Loucy (cell line): ENCODE results near the gene PCED1B.

Experiments used
- H2AFZ ChIP-seq: fragments of 200-600 bp; sonication (generic); 2 replicates; pipeline ENCODE4 v1.6.0; 2016; ENCODE audit warnings: antibody characterized with exemption, mild to moderate bottlenecking, low read length, moderate library complexity
- H3F3A ChIP-seq: fragments of 200-600 bp; 2 replicates; pipeline ENCODE4 v1.6.0; 2016; ENCODE audit warnings: antibody characterized with exemption, low read depth, mild to moderate bottlenecking
- H3K27me3 ChIP-seq: fragments of 200-600 bp; sonication (generic); 2 replicates; pipeline ENCODE4 v1.6.1; 2014; ENCODE audit warnings: low read length, mild to moderate bottlenecking; ENCODE audit not compliant: insufficient read depth, poor library complexity, severe bottlenecking
- H3K36me3 ChIP-seq: fragments of 200-600 bp; sonication (generic); 2 replicates; pipeline ENCODE4 v1.6.1; 2016; ENCODE audit warnings: low read length; ENCODE audit not compliant: insufficient read depth
- H3K4me1 ChIP-seq: fragments of 200-600 bp; sonication (generic); 2 replicates; pipeline ENCODE4 v1.5.1; 2014; ENCODE audit warnings: low read length, mild to moderate bottlenecking; ENCODE audit not compliant: insufficient read depth, poor library complexity, severe bottlenecking
- H3K4me2 ChIP-seq: fragments of 200-600 bp; sonication (generic); 2 replicates; pipeline ENCODE4 v1.6.0; 2014; ENCODE audit warnings: antibody characterized with exemption, low read length, low read depth, mild to moderate bottlenecking; ENCODE audit not compliant: poor library complexity, severe bottlenecking
- H3K4me3 ChIP-seq: fragments of 200-600 bp; sonication (generic); 2 replicates; pipeline ENCODE4 v1.5.1; 2014; ENCODE audit warnings: low read length, mild to moderate bottlenecking, mixed read lengths; ENCODE audit not compliant: poor library complexity, severe bottlenecking
- H3K79me2 ChIP-seq: fragments of 200-600 bp; sonication (generic); 2 replicates; pipeline ENCODE4 v1.6.1; 2014; ENCODE audit warnings: low read length; ENCODE audit not compliant: insufficient read depth
- H3K9ac ChIP-seq: fragments of 200-600 bp; sonication (generic); 2 replicates; pipeline ENCODE4 v1.6.0; 2014; ENCODE audit warnings: mild to moderate bottlenecking, low read depth, low read length, moderate library complexity; ENCODE audit not compliant: poor library complexity, severe bottlenecking
- H3K9me2 ChIP-seq: fragments of 200-600 bp; sonication (generic); replicated peaks from 2 replicates; pipeline ENCODE4 v1.6.1; 2016; ENCODE audit warnings: low read depth, low read length, mixed read lengths
- H3K9me3 ChIP-seq: fragments of 200-600 bp; sonication (generic); 2 replicates; pipeline ENCODE4 v1.6.1; 2014; ENCODE audit warnings: mild to moderate bottlenecking, antibody characterized with exemption, low read length, low read depth; ENCODE audit not compliant: insufficient read depth
- H4K20me1 ChIP-seq: fragments of 200-600 bp; sonication (generic); 2 replicates; pipeline ENCODE4 v1.6.0; 2014; ENCODE audit warnings: antibody characterized with exemption, low read length, mild to moderate bottlenecking; ENCODE audit not compliant: insufficient read depth, poor library complexity, severe bottlenecking
- CTCF ChIP-seq: fragments of 200-600 bp; sonication (generic); conservative IDR thresholded peaks from 2 replicates; pipeline ENCODE4 v1.5.1; 2014; ENCODE audit warnings: mild to moderate bottlenecking, antibody characterized with exemption, low read length
- EZH2phosphoT487 ChIP-seq: fragments of 200-600 bp; IDR thresholded peaks from 2 replicates; pipeline ENCODE4 v1.6.1; 2018; ENCODE audit warnings: antibody characterized with exemption, mild to moderate bottlenecking, moderate library complexity, borderline replicate concordance

Gene PCED1B

DNA sequence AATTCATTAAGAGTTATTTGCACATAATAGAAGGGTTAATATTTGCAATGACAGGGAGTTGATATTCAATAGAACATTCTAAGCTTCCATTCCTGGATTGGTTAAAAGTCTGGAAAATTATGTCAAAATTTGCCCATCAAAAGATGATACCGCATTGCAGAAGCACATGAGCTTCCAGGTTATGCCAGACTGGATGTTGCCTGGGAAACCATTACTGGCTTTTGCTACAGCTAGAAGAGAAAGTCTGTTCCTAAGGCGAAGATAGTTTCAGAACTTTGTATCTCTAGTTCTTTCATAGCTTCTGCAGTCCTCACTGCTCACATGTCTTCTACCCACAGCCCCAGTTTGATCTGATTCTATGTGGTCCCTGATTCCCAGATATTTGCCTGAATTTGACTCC is 122.8 kb downstream of the PCED1B start:
- no peaks in the 10 kb centered on the region for H4K20me1 ChIP-seq
- H3K4me1 ChIP-seq = peaks cover 23% of the 10 kb centered on the region
- H3K9me2 ChIP-seq = no peaks in the 10 kb centered on the region
- H3K4me2 ChIP-seq = no peak overlapping the region
- H2AFZ ChIP-seq = no peak overlapping the region
- H3K4me3 ChIP-seq = no peak overlapping the region
- TF ChIP-seq EZH2phosphoT487 = no peak
- no peak for TF ChIP-seq CTCF
- H3K9ac ChIP-seq = no peak overlapping the region
- peaks cover 9% of the 10 kb centered on the region; the same call in 1 of the 2 replicates for H3F3A ChIP-seq
- no peaks in the 10 kb centered on the region for H3K27me3 ChIP-seq
- 0 out of 2 replicates have a peak, but pooled peaks cover 3% of the 10 kb centered on the region for H3K36me3 ChIP-seq
- H3K9me3 ChIP-seq = no peaks in the 10 kb centered on the region; the same call in 1 of the 2 replicates
- H3K79me2 ChIP-seq = no peaks in the 10 kb centered on the region

- peaks cover 14% of the 10 kb centered on the region; the same call in 1 of the 2 replicates for H3K79me2 ChIP-seq
- H3K27me3 ChIP-seq = no peaks in the 10 kb centered on the region
- H3K4me3 ChIP-seq = peak overlapping the region; percentile 58
- no peaks in the 10 kb centered on the region; the same call in 1 of the 2 replicates for H3K9me3 ChIP-seq
- peak overlapping the region; percentile 69 for H3K9ac ChIP-seq
- 0 out of 2 replicates have a peak, but pooled peaks cover 3% of the 10 kb centered on the region for H3K36me3 ChIP-seq
- no peaks in the 10 kb centered on the region for H3K9me2 ChIP-seq
- peaks cover 23% of the 10 kb centered on the region for H3F3A ChIP-seq
- no peaks in the 10 kb centered on the region for H4K20me1 ChIP-seq
- H2AFZ ChIP-seq = no peak overlapping the region
- H3K4me1 ChIP-seq = peaks cover 52% of the 10 kb centered on the region
- TF ChIP-seq CTCF = no peak
- H3K4me2 ChIP-seq = peak overlapping the region; percentile 82
Measured at GRCh38 chr12:47205532-47206449, 126.4 kb downstream of the PCED1B start.

DNA sequence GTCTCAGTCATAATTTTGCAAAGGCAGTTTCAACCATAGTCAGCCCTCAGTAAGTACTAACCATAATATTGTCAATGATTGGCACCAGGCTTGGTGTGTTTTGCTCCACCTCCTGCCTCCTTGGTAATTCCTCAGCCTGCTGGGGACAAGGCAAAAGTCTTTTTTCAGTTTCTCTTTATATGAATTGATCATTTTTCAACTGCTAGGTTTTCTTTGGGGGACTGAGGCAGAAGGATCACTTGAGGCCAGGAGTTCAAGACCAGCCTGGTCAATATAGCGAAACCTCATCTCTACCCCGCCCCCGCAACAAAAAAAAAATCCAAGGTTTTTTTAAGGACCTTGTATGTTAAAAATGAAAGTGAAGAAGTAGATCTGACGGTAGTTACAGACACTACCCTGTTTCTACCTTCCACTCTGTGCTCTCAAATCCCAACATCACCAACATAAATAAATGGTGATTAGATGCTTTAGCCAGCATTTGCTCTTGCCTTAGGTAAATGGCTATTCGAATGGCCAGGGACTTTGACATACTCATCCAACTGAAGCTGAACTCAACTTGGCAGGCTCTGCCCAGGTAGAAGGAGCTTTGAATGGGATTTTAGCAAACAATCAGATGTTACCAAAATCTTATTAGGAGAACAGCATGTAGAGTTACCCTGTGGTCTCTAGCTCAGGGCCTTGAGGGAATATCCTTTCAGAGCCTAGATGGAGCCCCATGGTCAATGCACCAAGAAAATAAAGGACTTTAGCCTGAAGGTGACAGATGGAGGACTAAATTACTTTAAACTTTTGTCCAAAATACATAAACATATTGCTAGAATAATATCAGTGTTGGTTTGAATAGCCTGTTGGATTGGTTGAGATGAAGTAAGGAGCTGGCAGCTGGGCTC is 127.3 kb downstream of the PCED1B start:
- Histone ChIP-seq H3F3A (peaks cover 23% of the 10 kb centered on the region), H3K4me2 (peak overlapping the region; percentile 82), H4K20me1 (no peaks in the 10 kb centered on the region), H3K9me3 (no peaks in the 10 kb centered on the region; the same call in 1 of the 2 replicates), H3K9me2 (no peaks in the 10 kb centered on the region), H2AFZ (no peak overlapping the region), H3K27me3 (no peaks in the 10 kb centered on the region), H3K36me3 (0 out of 2 replicates have a peak, but pooled peaks cover 3% of the 10 kb centered on the region), H3K79me2 (peaks cover 19% of the 10 kb centered on the region; the same call in 1 of the 2 replicates), H3K4me3 (peak overlapping the region; percentile 58), H3K9ac (peak overlapping the region; percentile 69), H3K4me1 (peaks cover 52% of the 10 kb centered on the region)
- TF ChIP-seq CTCF (no peak), EZH2phosphoT487 (no peak)
